HG03520 (cell line): Measurements from ENCODE around the gene PXDN.

Source experiments
- ATAC-seq: cut with Tn5 transposase; IDR thresholded peaks from one replicate; pipeline ENCODE4 v1.9.1; 2021; ENCODE audit warnings: mild to moderate bottlenecking, moderate library complexity; ENCODE audit not compliant: unreplicated experiment

PXDN gene

GRCh38 chr2:1673160-1673944 is 71.0 kb downstream of the PXDN start:
- no peak for ATAC-seq

- no peak for ATAC-seq
Observed at GRCh38 chr2:1672738-1673137, 71.6 kb downstream of the PXDN start.

- no peak for ATAC-seq
Observed at GRCh38 chr2:1671916-1672315, 72.4 kb downstream of the PXDN start.

GRCh38 chr2:1670636-1671035 is 73.7 kb downstream of the PXDN start:
- ATAC-seq, result no peak

GRCh38 chr2:1665761-1666505 is 78.4 kb downstream of the PXDN start:
- no peak for ATAC-seq

- no peak for ATAC-seq
Observed at GRCh38 chr2:1664698-1665097, 79.6 kb downstream of the PXDN start.

- ATAC-seq, result no peak
Observed at GRCh38 chr2:1664076-1664605, 80.2 kb downstream of the PXDN start.

- ATAC-seq, result no peak
Observed at GRCh38 chr2:1663621-1664020, 80.7 kb downstream of the PXDN start.

- ATAC-seq, result no peak
Observed at GRCh38 chr2:1662606-1663180, 81.6 kb downstream of the PXDN start.

GRCh38 chr2:1661891-1662605 is 82.3 kb downstream of the PXDN start:
- ATAC-seq, result no peak

- ATAC-seq, result no peak
Observed at GRCh38 chr2:1660656-1661640, 83.4 kb downstream of the PXDN start.

GRCh38 chr2:1659951-1660565 is 84.3 kb downstream of the PXDN start:
- no peak for ATAC-seq

GRCh38 chr2:1658394-1659151 is 85.7 kb downstream of the PXDN start:
- ATAC-seq, result no peak

- no peak for ATAC-seq
Observed at GRCh38 chr2:1656961-1657841, 87.1 kb downstream of the PXDN start.

GRCh38 chr2:1656326-1656960 is 87.9 kb downstream of the PXDN start:
- ATAC-seq, result no peak

GRCh38 chr2:1655461-1655860 is 88.9 kb downstream of the PXDN start:
- ATAC-seq, result no peak

- no peak for ATAC-seq
Observed at GRCh38 chr2:1654696-1655374, 89.5 kb downstream of the PXDN start.
